IPS-NIHi11 (cell line): ENCODE measurements around the gene ARID1A.
A peak's percentile ranks its signal among the peaks of the same experiment; 100 is the strongest.
"Not testable (repeated sequence)": the region's sequence is repeated elsewhere in the genome, so short reads cannot be mapped to it uniquely, and the experiment has no call there.

Experiments
- DNase-seq: peaks from one replicate; pipeline ENCODE4 v3.0.0; 2012; ENCODE audit warnings: mixed read lengths, low spot score

The ARID1A gene

GRCh38 chr1:26697978-26698849, 2.4 kb downstream of the ARID1A start:
- DNase-seq, result no peak

DNA sequence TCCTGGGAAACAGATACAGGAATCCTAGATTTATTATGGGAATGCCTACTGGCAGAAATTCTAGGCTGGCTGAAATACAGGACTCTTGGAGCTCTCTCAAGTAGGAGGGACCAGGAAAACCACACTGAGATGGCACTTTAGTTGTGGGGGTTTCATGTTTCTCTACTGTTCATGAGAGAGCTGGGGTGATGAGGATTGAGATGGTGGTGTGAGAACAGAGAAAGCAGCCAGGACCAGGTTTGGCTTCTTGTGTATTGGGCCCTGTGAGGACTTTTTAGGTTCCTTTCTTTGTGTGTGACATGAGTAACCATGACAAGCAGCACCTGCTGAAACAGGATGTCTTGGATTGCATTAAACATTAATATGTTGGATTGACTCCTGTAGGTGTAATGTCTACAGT, 4.9 kb downstream of the ARID1A start:
- no peak for DNase-seq

DNA sequence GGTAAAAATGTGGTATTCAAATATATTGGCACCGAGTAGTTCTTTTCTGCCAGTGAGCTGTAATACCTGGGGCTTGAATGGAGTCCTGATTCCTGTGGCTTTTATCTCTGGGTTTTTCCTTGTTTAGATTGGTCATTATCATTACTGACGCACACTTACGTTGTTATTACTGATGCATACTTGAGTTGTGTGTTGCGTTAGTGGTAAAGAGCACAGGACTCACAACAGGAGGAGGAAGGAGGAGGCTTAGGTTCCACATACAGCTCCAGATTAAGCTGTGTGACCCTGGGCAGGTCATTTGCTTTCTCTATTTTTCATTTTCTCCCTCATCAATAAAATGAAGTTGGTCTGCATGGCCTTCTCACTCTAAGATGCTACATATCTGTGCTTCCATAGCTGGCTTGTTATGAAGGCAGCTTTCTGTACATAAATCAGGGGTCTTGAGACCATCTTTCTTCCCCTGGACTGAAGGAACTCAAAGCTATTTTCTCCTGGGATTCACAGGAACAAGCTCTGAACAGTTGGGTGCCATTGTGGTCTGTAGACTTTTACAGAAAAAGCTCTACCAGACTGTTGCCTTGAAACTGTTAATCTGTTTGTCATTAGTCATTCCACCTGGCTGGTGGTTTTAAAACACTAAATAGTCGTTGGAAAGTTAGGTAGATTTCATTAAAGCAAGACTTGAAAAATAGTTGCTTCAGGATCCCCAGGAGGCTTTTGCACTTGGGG, 5.6 kb downstream of the ARID1A start:
- no peak for DNase-seq

GRCh38 chr1:26701995-26702679, 6.3 kb downstream of the ARID1A start:
- no peak for DNase-seq

DNA sequence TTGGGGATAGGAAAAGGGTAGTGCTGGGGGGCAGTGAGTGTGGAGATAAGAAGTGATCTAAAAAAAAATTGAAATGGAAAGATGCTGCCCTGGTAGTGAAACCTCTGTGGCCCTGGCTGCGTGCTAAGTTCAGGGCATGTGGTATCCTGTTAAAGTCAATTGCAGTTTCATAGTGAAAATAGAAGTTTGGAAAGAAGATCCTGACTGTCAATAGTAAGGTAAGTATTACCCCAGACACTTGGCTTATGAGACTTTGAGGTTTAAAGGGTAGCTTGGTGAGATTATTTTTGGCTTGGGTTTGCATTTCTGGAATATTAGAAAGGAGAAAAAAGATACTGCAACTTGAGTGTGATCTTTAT, 6.8 kb downstream of the ARID1A start:
- no peak for DNase-seq

DNA sequence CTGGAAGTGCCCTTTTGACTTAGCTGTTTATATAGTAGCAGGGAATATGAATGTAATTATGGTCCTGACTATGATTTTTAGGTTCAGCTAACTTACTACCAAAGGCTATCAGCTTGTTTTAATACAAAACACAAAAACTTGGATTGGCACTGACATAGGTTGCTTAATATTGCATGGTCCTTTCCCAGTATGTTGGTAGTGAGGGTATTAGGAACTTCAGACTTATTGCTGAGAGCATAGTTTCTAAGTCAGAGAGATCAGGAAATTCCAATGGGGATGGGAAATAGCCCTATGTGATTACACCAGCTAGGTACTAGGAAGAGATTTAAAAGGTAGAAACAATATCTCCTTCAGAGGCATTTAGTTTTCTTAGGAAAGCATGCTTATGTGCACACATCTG, 7.7 kb downstream of the ARID1A start:
- DNase-seq, result no peak

DNA sequence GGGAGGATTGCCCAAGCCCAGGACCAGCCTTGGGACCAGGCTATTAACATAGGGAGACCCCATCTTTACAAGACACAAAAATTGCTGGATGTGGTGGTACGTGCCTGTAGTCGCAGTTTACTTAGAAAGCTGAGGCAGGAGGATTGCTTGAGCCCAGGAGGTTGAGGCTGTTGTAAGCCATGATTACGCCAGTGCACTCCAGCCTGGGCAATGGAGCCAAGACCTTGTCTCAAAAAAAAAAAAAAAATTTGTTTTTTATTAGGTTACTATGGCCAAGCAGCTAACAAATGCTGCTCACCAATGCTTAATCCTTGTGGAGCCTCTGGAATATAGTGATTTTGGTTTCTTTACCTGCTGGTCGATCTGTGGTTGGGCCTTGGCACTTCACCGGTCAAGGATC, 8.8 kb downstream of the ARID1A start:
- no peak for DNase-seq

- DNase-seq, result not testable (repeated sequence)
These were observed 9.4 kb downstream of the ARID1A start for GRCh38 chr1:26705227-26705626.

- no peak for DNase-seq
These were observed 10.0 kb downstream of the ARID1A start for GRCh38 chr1:26705788-26706311.

- DNase-seq, result no peak
These were observed 10.5 kb downstream of the ARID1A start for GRCh38 chr1:26706315-26706714.

DNA sequence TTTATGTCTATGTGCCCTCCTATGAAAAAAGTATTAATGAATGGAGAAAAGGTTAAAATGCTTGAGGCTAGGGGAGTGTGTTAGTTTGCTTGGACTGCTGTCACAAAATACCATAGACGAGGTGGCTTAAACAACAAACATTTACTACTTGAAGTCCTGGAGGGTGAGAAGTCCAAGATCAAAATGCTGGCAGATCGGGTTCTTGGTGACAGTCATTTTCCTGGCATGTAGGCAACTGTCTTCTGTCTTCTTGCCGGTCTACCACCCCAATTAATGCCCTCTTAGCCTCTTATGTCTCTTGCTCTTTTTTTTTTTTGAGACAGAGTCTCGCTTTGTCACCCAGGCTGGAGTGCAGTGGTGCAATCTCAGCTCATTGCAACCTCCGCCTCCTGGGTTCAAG, 15.0 kb downstream of the ARID1A start:
- DNase-seq, result no peak

GRCh38 chr1:26711777-26712176, 16.0 kb downstream of the ARID1A start:
- DNase-seq, result no peak

- DNase-seq, result no peak
These were observed 21.2 kb downstream of the ARID1A start for GRCh38 chr1:26717017-26717491.

DNA sequence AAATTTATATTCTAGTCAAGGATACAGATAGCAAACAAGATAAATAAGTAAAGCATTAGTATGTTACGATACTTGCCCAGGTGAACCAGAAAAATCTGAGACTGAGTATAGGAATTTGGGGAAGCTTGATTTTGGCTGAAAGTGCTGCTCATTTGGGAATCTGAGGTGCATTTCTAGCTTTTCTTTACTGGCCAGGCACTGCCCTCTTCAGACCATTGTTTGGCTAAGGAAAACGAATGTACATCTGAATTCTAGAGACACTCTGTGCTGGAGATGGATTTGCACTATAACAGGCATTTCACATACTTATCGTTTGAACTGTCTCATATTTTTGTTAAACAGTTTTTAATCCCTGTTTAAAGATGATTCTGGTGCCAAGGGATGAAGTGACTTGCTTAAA, 23.4 kb downstream of the ARID1A start:
- no peak for DNase-seq

GRCh38 chr1:26721669-26722355, 26.0 kb downstream of the ARID1A start:
- DNase-seq, result no peak

DNA sequence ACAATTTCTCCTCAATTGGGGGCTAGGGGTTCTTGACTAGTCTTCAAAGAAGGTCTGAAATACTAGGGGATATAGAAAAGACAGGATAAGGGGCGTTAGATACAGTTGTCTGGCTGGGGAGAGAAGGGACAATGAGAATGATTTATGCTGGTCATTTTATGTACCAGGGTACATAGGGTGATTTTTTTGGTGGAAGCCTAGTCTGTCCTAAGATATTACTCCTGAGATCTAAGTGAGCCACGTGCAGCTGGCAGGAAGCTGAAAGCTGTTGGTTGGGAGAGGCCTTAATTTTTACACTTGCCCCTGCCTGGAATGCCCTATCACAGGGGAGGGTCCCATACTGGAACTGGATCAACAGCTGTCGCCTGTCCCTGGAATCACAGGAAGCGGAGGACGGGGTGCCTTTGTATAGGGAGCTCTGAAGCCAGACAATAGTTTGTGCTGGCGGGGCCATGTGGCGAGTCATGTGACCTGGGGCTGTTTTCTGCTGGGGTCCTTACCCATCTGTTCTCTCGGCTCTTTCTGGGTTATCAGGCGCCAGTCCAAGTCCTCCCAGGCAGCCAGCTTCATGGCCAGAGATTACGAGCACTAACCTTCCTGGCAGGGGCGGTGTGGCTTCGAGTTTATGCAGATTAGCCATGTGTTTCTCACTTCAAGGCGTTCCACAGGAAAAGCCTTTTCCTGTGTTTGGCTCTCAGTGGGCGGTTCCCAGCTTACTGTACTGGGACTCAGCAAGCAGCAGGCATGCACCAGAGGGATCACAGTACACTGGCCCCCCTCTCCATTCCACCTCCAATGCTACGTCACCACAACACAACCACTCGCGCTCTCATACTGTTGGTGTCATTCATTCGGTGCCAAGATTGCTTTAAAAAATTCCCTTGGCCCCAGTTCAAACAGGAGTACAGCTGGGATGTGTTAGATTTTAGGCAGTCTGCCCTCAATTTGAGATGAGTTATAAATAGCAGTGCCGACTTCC, 27.5 kb downstream of the ARID1A start:
- DNase-seq, result peak; percentile 82

DNA sequence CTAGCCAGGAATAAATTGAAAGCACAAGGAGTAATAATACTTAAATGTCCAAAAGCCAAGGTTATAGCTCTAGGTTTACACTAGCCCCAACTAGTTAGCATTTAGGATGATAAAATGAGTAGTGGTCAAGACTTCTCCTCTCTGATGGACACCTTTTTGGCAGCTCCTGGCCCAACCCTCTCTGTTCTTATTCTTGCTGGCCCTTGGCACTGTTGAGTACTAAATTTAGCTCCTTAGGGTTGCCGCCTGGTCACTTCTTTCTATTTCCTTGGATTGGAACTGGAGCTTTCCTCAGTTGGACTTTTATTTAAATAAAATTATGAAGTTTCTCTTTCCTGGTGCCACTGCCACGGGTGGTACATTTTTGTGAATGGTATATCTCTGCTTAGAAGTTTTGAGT, 28.3 kb downstream of the ARID1A start:
- no peak for DNase-seq

- DNase-seq, result peak; percentile 63
These were observed 29.1 kb downstream of the ARID1A start for GRCh38 chr1:26724926-26725325.

- DNase-seq, result not testable (repeated sequence)
These were observed 30.1 kb downstream of the ARID1A start for GRCh38 chr1:26725904-26726303.

DNA sequence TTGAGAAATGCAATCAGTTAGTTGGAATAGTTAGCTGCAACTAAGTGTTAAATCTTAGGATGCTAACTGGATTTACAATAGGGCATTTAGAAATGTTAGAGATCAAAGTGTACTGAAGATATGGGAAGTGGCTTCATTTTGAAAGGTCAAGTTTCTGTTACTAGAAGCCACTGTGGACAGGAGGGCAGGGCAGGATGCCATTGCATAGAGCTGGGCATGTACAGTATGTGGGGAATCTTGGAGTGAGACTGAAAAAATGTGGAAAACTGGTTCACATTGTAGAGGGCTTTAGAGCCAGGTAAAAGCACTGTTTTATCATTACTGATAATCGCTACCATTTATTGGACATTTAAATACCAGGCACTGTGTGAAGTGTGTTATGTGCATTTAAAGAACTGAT, 31.0 kb downstream of the ARID1A start:
- DNase-seq, result no peak

DNA sequence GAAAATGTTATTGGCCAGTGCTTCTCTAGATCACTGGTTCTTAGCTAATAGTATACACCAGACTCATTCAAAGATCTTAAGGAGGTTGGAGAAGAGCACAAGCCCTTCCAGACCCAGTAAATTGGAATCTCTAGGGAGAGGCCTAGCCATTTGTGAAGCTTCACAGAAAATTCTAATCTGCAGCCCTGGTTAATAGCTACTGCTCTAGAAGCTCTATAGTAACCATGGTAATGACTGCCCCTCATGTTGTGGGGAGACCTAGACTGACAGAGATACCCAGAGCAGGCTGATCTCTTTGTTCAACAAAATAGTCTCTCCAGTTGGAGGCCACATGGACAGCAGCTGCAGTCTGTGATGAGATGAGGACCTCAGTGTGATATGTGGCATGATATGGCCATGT, 31.7 kb downstream of the ARID1A start:
- DNase-seq, result no peak
